ENCODE data around the gene TBX20.
"Not testable (repeated sequence)": the region's sequence is repeated elsewhere in the genome, so short reads cannot be mapped to it uniquely, and the experiment has no call there.

TBX20 gene

GRCh38 chr7:35185908-35186731 is 67.8 kb downstream of the TBX20 start:
- Histone ChIP-seq H3K27ac (no peak overlapping the region), H3K4me3 (peak overlapping the region; percentile 79)
- peak; percentile 68 for DNase-seq (ENCODE audit: low spot score)
- TF ChIP-seq CTCF (IDR thresholded peaks at IDR 0.05), result no peak

GRCh38 chr7:35185578-35185907 is 68.4 kb downstream of the TBX20 start:
- not testable (repeated sequence) for H3K27ac ChIP-seq; DNase-seq (ENCODE audit: low spot score)
- peak overlapping the region; percentile 79 for H3K4me3 ChIP-seq

- DNase-seq (ENCODE audit: low spot score); H3K27ac ChIP-seq; H3K4me3 ChIP-seq: not testable (repeated sequence)
Observed at GRCh38 chr7:35184961-35185360, 68.9 kb downstream of the TBX20 start.

GRCh38 chr7:35183873-35184503 is 69.9 kb downstream of the TBX20 start:
- not testable (repeated sequence) for H3K4me3 ChIP-seq; H3K27ac ChIP-seq; DNase-seq (ENCODE audit: low spot score)

GRCh38 chr7:35180665-35181064 is 73.2 kb downstream of the TBX20 start:
- H3K4me3 ChIP-seq; DNase-seq (ENCODE audit: low spot score); H3K27ac ChIP-seq: not testable (repeated sequence)

- not testable (repeated sequence) for H3K27ac ChIP-seq; H3K4me3 ChIP-seq; DNase-seq (ENCODE audit: low spot score)
Observed at GRCh38 chr7:35173176-35173575, 80.7 kb downstream of the TBX20 start.

GRCh38 chr7:35172131-35172530 is 81.8 kb downstream of the TBX20 start:
- DNase-seq (ENCODE audit: low spot score); H3K4me3 ChIP-seq; H3K27ac ChIP-seq: not testable (repeated sequence)

- DNase-seq (ENCODE audit: low spot score); H3K4me3 ChIP-seq; H3K27ac ChIP-seq: not testable (repeated sequence)
Observed at GRCh38 chr7:35167658-35168057, 86.2 kb downstream of the TBX20 start.

GRCh38 chr7:35167158-35167557 is 86.7 kb downstream of the TBX20 start:
- not testable (repeated sequence) for DNase-seq (ENCODE audit: low spot score); H3K4me3 ChIP-seq; H3K27ac ChIP-seq

GRCh38 chr7:35161059-35161740 is 92.7 kb downstream of the TBX20 start:
- not testable (repeated sequence) for H3K4me3 ChIP-seq; DNase-seq (ENCODE audit: low spot score); H3K27ac ChIP-seq

All from coronary artery (tissue), 2 donors.